Measurements from ENCODE around the gene USF2.
"Not testable (repeated sequence)": the region's sequence is repeated elsewhere in the genome, so short reads cannot be mapped to it uniquely, and the experiment has no call there.

USF2 gene

DNA sequence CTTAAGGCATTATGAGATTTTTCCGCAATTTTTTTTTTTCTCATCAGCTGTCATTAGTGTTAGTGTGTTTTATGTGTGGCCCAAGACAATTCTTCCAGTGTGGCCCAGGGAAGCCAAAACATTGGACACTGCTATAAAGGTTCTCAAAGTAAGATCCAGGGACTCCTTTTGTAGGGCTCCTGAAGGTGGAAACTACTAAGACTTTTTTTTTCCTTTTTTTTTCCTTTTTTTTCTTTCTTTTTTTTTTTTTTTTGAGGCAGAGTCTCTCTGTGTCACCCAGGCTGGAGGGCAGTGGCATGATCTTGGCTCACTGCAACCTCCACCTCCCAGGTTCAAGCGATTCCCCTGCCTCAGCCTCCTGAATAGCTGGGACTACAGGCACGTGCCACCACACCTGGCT lies 16.7 kb downstream of the USF2 start:
- DNase-seq (ENCODE audit: low read depth) = not testable (repeated sequence)

DNA sequence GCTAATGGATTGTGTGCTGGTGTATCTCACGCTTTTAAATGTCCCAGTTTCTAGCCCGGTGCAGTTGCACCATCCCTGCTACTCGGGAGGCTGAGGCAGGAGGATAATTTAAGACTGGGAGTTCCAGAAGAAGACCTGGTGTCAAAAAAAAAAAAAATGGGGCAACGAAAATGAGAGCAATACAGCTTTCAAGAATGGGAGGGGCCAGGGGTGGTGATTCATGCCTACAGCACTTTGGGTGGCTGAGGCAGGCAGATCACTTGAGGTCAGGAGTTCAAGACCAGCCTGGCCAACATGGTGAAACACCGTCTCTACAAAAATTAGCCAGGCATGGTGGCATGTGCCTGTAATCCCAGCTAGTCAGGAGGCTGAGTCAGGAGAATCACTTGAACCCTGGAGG lies 17.3 kb downstream of the USF2 start:
- not testable (repeated sequence) for DNase-seq (ENCODE audit: low read depth)

DNA sequence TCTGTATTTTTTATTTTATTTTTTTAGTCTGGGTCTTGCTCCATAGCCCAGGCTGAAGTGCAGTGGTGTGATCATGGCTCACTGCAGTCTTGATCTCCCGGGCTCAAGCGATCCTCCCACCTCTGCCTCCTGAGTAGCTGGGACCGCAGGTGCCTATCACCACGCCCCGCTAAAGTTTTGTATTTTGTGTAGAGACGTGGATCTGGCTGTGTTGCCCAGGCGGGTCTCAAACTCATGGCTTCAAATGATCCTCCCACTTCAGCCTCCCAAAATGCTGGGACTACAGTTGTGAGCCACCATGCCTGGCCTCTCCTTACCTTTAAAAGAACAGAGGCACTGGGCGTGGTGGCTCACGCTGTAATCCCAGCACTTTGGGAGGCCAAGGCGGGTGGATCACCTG lies 19.0 kb downstream of the USF2 start:
- no peak for DNase-seq (ENCODE audit: low read depth)

DNA sequence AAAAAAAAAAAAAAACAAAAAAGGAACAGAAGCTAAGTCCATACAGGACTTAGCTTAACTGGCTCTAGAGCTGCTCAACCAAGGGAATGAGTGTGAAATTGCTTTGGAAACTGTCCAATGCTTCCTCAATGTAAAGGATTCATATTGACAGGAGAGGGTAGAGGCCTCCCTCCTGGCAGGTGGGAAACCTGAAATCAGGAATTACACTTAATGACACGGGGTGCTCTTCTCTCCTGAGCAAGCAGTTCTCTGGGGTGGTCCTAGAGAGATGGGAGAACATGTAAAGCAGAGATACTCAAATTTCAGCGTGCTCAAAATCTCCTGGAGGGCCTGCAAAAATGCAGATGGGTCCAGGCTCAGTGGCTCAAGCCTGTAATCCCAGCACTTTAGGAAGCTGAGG lies 19.6 kb downstream of the USF2 start:
- no peak for DNase-seq (ENCODE audit: low read depth)

DNA sequence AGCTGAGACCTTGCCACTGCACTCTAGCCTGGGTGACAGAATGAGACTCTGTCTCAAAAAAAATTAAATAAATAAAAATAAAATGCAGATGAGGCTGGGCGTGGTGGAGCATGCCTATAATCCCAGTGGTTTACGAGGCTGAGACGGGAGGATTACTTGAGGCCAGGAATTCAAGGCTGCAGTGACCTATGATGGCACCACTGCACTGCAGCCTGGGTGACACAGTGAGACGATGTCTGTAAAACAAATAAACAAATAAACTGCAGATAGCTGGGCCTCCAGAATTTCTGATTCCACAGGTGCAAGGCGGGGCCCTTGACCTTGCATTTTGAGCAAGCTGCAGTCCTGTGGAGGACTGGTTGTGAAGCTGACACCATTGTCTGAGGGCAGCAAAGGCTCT lies 20.1 kb downstream of the USF2 start:
- DNase-seq (ENCODE audit: low read depth) = no peak

DNA sequence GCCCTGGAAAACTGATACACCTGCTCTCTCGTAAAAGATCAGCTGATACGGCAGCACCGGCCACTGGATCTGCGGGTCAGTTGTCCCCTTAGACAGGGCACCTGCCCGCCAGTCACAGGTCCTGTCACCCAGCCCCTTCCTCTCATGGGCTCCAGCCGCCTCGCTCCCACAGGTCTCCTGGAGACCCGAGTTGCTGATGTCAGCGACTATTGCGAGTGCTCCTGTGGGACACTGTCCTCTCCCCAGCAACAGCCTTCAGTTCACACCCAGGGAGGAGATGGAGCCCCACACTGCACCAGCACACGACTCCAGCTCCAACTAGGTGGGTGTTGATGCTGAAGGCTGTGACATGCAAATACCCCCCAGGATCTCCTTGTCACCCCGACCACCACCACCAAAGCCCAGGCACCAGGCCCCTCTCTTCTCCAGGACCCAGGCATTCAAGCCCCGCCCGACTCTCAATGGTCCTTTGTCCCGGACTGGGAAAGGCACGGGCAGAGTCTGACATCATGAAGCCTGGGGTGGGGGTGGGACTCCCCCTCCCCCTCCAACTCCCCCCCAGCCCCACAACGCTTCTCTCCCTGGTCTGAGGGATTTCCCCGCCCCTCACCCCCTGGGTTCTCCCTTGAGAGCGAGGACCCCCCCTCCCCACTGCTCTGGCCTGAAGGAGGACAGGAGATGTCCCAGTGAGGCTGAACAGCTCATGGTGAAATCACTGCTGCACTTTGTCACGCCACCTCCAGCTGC lies 21.8 kb downstream of the USF2 start:
- DNase-seq (ENCODE audit: low read depth) = no peak

DNA sequence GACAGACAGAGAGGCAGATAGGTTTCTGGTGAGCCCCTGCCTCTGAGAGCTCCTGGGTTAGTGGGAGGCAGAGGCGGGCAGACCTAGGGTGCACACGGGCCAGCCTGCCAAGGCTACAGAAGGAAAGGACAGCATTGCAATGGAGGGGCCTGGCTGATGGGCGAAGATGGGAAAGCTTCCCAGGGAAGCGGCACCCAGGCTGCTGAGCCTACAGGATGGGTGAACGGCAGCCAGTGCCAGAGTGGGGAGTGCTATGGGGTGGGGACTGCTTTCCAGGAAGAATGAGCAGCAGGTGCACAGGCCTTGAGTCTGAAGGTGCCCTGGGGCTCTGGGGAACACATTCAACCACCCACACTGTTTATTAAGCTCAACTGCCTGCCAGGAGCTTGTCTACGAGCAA lies 22.5 kb downstream of the USF2 start:
- DNase-seq (ENCODE audit: low read depth) = no peak

DNA sequence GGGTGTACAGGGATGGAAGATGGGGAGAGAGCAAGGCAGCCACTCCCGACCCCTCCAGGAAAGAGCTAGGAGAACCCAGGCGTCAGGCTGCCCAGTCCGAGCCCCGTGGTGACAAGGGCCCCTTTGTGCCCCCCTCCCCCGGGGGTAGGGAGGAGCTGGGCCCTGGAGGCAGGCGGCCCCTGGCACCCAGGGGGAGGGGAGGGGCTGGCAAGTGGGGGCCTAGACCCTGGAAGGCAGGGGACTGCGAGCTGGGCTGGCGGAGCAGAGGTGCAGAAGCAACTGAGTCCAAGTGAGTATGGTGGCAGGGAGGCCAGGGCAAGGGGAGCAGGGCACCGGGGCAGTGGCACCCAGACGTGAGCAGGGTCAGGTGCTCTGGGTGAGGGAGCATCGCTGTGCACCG lies 23.2 kb downstream of the USF2 start, which contains the start of gene MAG:
MAG (plus strand) TSS at position 246 of the 400 bp plus-strand sequence. CDS start 3,248 bp downstream, outside the sequence.
- DNase-seq (ENCODE audit: low read depth) = no peak

DNA sequence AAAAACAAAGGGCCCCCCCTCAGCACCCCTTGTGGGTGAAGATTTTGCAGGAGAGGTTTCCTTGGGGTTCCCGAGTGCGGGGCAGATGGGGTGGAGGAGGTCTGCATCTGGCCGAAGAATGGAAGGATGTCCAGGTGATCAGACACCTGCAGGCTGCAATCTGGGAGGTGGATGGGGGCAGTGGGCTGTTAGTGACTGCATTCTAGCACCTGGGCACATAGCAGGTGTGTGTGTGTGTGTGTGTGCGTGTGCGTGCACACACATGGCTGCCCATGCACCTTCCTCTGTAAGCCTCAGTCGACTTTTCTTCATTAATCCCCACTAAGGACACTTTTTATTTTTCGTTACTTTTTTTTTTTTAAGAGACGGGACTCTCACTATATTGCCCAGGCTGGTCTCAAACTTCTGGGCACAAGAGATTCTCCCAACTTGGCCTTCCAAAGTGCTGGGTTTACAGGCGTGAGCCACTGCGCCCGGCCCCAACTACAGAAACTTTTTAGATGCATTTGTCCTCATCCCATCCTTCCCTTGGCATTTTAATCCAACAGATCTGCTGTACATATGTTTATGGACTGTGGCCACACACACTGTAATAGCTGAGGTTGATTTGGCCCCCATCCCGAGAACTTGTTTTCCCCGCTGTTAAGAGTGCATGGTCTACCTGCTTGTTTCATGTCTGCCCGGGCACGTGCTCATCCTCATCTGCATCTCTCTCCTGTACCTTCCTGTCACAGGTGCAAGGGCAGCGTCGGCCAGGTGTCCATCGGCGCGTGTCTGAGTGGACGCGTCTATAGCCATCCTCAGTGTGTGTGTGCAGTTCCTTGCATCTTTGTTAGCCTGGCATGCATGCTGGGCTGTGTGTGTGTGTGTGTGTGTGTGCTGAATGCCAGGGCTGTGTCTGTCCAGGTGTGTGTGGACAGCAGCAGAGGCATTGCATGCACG lies 23.9 kb downstream of the USF2 start:
- DNase-seq (ENCODE audit: low read depth) = no peak

DNA sequence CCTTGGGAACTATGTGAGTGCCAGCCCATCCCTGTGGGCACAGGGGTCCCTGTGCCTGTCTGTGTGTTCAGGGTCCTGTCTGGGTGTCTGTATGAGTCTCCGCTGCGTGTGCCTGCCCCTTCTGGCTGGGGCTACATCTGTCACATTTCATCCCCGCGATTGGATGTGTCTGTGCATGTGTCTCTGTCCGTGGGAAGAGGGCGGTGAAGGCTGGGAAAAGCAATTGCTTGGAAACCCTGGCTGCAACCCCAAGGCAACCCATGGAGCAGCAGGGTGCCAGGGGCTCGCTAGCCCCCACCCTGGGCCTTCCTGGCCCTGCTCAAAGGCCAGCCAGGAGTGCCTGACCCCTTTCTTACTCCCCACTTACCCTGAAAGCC lies 24.6 kb downstream of the USF2 start:
- no peak for DNase-seq (ENCODE audit: low read depth)

DNA sequence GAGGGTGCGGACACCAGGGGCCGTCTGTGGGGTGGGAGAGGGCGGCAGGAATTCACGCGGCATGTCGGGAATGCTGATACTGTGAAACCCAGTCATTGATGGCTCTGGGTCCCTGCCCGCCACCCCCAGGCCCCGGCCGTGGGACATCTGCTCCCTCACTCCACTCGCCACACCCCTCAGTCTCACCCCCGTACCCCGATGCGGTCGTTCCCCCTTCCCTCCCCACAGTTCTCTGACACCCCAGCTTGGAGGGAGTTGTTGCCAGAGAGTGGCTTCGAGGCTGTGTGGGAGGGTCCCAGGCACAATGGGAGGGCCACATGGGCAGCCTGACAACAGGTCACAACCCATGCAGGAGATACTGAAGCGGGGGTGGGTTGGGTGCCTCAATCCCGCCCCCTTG lies 25.0 kb downstream of the USF2 start:
- no peak for DNase-seq (ENCODE audit: low read depth)

DNA sequence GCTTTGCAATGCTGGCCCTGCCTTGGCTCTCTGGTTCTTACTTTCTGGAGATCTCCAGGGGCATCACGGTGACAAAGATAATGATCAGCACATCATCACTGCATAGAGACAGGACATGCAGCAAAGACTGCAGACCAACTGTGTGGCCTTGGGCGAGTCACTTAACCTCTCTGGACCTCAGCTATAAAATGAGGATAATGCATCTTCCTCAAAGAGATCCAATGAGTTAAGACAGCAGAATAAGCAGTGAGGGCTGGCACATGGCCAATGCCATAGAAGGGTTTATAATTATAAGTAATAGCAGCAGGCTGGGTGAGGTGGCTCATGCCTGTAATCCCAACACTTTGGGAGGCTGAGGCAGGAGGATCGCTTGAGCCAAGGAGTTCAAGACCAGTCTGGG lies 25.6 kb downstream of the USF2 start:
- no peak for DNase-seq (ENCODE audit: low read depth)

DNA sequence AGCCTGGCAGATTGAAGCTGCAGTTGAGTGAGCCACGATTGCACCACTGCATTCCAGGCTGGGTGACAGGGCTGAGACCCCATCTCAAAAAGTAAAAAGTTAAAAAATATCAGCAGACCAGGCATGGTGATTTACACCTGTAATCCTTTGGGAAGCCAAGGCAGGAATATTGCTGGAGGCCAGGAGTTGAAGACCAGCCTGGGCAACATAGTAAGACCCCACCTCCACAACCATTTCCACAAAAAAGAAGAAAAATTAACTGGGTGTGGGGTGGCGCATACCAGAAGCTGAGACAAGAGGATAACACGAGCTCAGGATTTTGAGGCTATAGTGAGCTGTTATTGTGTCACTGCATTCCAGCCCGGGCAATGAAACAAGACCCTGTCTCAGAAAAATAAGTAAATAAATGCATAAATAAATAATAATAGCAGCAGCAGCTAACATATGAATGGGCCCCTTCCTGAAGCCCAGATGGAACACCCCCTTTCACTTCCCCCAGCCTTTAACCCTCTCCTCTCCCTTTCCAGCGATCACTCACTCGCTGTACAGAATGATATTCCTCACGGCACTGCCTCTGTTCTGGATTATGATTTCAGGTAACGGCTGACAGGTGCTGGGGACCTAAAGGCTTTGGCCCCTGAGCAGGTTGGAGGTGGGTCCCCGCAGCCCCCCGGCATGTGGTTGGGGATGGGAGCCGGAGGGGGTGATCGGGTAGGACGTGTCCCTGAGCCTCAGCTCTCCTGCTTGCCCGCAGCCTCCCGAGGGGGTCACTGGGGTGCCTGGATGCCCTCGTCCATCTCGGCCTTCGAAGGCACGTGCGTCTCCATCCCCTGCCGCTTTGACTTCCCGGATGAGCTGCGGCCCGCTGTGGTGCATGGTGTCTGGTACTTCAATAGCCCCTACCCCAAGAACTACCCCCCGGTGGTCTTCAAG lies 26.4 kb downstream of the USF2 start:
- no peak for DNase-seq (ENCODE audit: low read depth)

DNA sequence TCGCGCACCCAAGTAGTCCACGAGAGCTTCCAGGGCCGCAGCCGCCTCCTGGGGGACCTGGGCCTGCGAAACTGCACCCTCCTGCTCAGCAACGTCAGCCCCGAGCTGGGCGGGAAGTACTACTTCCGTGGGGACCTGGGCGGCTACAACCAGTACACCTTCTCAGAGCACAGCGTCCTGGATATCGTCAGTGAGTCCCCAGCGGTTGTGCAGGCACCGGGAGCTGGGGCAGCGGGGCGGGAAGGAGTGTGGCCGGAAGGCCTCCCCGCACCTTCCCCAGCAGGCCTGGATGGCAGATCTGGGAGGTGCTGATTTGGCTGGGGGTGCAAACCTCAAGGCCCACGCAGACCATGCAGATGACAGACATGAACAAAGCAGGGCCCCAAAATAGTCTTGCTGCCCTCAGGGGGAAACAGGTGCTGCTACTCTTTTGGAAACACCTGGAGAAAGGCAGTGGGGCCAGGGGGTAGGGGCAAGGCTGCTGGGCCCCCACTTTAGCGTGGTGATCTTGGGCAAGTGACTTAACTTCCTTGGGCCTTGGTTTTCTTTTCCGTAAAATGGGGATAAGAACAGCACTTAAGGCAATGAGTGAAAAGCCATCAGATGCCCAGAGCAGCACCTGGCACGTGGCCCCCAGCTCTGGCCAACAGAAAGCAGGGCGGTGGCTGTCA lies 27.2 kb downstream of the USF2 start:
- no peak for DNase-seq (ENCODE audit: low read depth)

DNA sequence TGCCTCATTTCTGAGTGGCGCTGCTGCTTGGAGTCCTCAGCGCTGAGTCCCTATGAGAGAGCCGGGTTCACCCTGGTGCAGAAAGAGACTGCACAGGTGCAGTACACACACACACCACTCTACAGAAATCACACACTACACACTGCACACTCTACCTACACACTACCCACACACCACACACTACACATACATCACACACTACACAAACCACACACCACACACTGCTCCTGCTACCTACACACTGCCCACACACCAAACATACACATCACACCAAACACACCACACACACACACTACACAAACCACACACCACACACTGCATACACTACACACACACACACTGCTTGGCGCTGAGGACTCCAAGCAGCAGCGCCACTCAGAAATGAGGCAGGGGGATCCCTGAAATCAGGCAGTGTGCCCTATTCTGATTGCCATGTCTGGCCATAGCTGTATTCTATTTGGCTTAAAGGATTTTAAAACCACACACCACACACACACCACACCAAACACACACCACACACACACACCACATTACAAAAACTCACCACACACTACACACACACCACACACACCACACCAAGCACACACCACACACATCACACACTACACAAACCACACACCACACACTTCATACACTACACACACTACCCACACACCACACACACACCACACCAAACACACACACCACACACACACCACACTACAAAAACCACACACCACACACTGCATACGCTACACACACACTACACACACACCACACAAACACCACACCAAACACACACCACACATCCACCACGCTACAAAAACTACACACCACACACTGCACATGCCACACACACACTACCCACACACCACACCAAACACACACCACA lies 28.1 kb downstream of the USF2 start:
- DNase-seq (ENCODE audit: low read depth) = no peak

DNA sequence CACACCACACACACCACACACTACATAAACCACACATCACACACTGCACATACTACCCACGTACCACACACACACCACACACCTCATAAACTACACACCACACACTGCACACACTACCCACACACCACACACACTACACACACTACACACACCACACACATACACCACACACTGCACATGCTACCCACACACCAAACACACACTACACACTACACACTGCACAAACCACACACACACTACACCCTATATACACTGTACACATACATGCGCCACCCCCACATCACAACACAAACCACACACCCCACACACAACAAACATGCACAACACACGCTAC lies 28.7 kb downstream of the USF2 start:
- DNase-seq (ENCODE audit: low read depth) = no peak

DNA sequence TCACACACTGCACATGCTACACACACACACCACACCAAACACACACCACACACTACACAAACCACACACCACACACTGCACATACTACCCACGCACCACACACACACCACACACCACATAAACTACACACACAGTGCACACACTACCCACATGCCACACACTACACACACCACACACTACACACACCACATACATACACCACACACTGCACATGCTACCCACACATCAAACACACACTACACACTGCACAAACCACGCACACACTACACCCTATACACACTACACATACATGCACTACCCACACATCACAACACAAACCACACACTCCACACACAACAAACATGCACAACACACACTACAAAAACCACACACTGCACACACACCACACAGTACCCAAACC lies 29.2 kb downstream of the USF2 start:
- DNase-seq (ENCODE audit: low read depth) = no peak

DNA sequence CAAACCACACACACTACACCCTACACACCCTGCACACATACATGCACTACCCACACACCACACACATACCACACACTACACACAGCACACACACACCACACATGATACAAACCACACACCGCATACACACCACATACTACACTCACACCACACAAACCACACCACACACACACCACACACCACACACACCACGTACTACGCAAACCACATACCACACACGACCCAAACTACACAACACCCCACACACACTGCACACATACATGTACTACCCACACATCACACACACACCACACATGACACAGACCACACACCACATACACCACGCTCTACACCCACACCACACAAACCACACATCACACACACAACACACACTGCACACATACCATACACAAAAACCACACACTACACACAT lies 29.8 kb downstream of the USF2 start:
- no peak for DNase-seq (ENCODE audit: low read depth)

DNA sequence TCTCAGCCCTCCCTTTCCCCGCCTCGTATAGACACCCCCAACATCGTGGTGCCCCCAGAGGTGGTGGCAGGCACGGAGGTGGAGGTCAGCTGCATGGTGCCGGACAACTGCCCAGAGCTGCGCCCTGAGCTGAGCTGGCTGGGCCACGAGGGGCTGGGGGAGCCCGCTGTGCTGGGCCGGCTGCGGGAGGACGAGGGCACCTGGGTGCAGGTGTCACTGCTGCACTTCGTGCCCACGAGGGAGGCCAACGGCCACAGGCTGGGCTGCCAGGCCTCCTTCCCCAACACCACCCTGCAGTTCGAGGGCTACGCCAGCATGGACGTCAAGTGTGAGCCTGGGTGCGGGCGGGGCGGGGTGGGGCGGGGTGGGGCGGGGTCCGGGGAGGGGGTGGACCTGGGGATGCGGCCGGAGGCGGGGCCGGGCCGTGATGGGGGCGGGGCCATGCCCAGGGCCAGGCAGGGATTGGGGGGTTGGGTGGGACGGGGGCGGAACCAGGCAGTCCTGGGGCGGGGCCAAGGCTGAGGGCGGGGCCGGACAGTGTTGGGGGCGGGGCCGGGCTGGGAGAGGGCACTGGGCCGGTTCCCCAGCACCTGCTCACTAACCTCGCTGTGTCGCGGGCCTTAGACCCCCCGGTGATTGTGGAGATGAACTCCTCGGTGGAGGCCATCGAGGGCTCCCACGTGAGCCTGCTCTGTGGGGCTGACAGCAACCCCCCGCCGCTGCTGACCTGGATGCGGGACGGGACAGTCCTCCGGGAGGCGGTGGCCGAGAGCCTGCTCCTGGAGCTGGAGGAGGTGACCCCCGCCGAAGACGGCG lies 31.0 kb downstream of the USF2 start:
- DNase-seq (ENCODE audit: low read depth) = no peak

DNA sequence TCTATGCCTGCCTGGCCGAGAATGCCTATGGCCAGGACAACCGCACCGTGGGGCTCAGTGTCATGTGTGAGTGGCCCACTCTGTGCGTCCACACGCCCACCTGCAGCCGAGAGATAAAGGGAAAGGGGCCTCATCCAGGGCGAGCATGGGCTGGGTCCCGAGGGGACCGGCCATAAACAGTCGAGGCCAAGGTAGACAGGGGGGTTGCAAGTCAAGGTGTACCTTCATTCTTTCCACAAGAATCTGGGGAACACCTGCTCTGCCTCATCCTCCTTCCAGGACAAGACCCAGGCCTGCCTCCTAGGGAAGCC lies 31.5 kb downstream of the USF2 start:
- DNase-seq (ENCODE audit: low read depth) = no peak

Measured in stimulated activated CD8-positive, alpha-beta memory T cell treated with anti-CD3 and anti-CD28 coated beads, Interleukin-15, amount 100 ng/mL, for 1 hour (primary cell).